22Rv1 (cell line): ENCODE measurements around the gene TMEM82.

ENCODE experiments used
- CTCF ChIP-seq: fragments of 450-650 bp; IDR thresholded peaks from 2 replicates; pipeline ENCODE4 v1.5.1; 2017; ENCODE audit warnings: mild to moderate bottlenecking
- ZFX ChIP-seq: fragments of 450-650 bp; IDR thresholded peaks from 2 replicates; pipeline ENCODE4 v1.6.1; 2017; ENCODE audit warnings: antibody characterized with exemption, borderline replicate concordance

GRCh38 chr1:15733726-15734226, 8.5 kb upstream of the TMEM82 start:
- TF ChIP-seq CTCF (no peak), ZFX (no peak)
